Keratinocyte (primary cell): Measurements from ENCODE around the gene CTPS2. TPM values are rescaled to one million over a fixed set of nuclear protein-coding genes. Genes with fewer than 3 reads are reported as not detected.

ENCODE experiments used
- DNase-seq: peaks from one replicate; pipeline ENCODE4 v3.0.0-alpha.2; 2011; ENCODE audit warnings: low read depth, missing footprints, low spot score
- FAIRE-seq: peaks from 2 replicates; lab custom pipeline; 2011; peaks lifted over from hg19 to GRCh38; lab: Jason Lieb, UNC
- H2AFZ ChIP-seq: 2 replicates; pipeline ENCODE4 v1.6.0; 2012; ENCODE audit warnings: low read length, control low read depth, inconsistent platforms; ENCODE audit not compliant: control insufficient read depth
- H3K27ac ChIP-seq: 2 replicates; pipeline ENCODE4 v1.5.1; 2011; ENCODE audit warnings: low read length; ENCODE audit not compliant: control insufficient read depth, insufficient read depth
- H3K27me3 ChIP-seq: 3 replicates; pipeline ENCODE4 v1.6.0; 2011; ENCODE audit warnings: low read length; ENCODE audit not compliant: control insufficient read depth, insufficient read depth; ENCODE audit errors: extremely low read depth
- H3K36me3 ChIP-seq, 2 experiments: 2 replicates in 1 of 2; 3 replicates in 1 of 2; pipeline ENCODE4 v1.5.1; 2011; ENCODE audit warnings: low read length in 2 of 2, mild to moderate bottlenecking in 1 of 2; ENCODE audit not compliant: control insufficient read depth in 2 of 2, insufficient read depth in 2 of 2; ENCODE audit errors: extremely low read depth in 1 of 2
- H3K4me1 ChIP-seq: 3 replicates; pipeline ENCODE4 v1.5.1; 2011; ENCODE audit warnings: low read length; ENCODE audit not compliant: control insufficient read depth, insufficient read depth; ENCODE audit errors: extremely low read depth
- H3K4me2 ChIP-seq: 3 replicates; pipeline ENCODE4 v1.6.0; 2011; ENCODE audit warnings: low read depth, low read length; ENCODE audit not compliant: control insufficient read depth, insufficient read depth; ENCODE audit errors: extremely low read depth
- H3K4me3 ChIP-seq, 3 experiments: fragments of 200-600 bp in 1 of 3; sonication (generic) in 1 of 3; 2 replicates in 2 of 3; 3 replicates in 1 of 3; pipeline ENCODE4 v1.5.1; 2011 to 2016; ENCODE audit warnings: low read length in 3 of 3, mild to moderate bottlenecking in 3 of 3, control low read depth in 2 of 3, inconsistent platforms in 1 of 3, low read depth in 1 of 3, mixed read lengths in 1 of 3, mixed run types in 1 of 3, moderate library complexity in 1 of 3; ENCODE audit not compliant: control insufficient read depth in 2 of 3, insufficient read depth in 2 of 3; ENCODE audit errors: extremely low read depth in 1 of 3
- H3K79me2 ChIP-seq: 2 replicates; pipeline ENCODE4 v1.6.0; 2012; ENCODE audit warnings: low read length; ENCODE audit not compliant: control insufficient read depth, insufficient read depth
- H3K9ac ChIP-seq: 3 replicates; pipeline ENCODE4 v1.6.0; 2011; ENCODE audit warnings: low read length; ENCODE audit not compliant: control insufficient read depth, insufficient read depth; ENCODE audit errors: extremely low read depth
- H3K9me1 ChIP-seq: 3 replicates; pipeline ENCODE4 v1.6.0; 2011; ENCODE audit warnings: low read length; ENCODE audit not compliant: control insufficient read depth, insufficient read depth; ENCODE audit errors: extremely low read depth
- H3K9me3 ChIP-seq: 2 replicates; pipeline ENCODE4 v1.5.1; 2012; ENCODE audit warnings: low read depth, low read length; ENCODE audit not compliant: control insufficient read depth
- H4K20me1 ChIP-seq: 3 replicates; pipeline ENCODE4 v1.6.0; 2011; ENCODE audit warnings: low read length; ENCODE audit not compliant: control insufficient read depth, insufficient read depth; ENCODE audit errors: extremely low read depth
- EZH2 ChIP-seq: IDR thresholded peaks from one replicate; pipeline ENCODE4 v1.6.1; 2012; ENCODE audit warnings: inconsistent platforms, mild to moderate bottlenecking, low read length, moderate library complexity
- dilution Hi-C: fragments of 300-500 bp; cut with MboI; formaldehyde crosslinking; loops from one replicate; pipeline ENCODE4 v1.7.0; 2020; ENCODE audit warnings: low sequenced_read_pairs; ENCODE audit not compliant: extremely low pct_ligation_motif_present
- polyA plus RNA-seq, 5 experiments: library from polyadenylated mRNA; depleted of rRNA in 3 of 5; stranded (reverse) in 3 of 5; stranded (forward) in 1 of 5; unstranded in 1 of 5; fragments of >200 nt; gene quantifications; 1 replicate in 1 of 5; 2 replicates in 3 of 5; 3 replicates in 1 of 5; pipeline versions ENCODE4 v1.2.1 to v1.2.3, GENCODE V29; 2011 to 2012; ENCODE audit warnings: missing spikeins in 2 of 5, low read depth in 1 of 5, low replicate concordance in 1 of 5
- TF ChIP-seq, protein P1 (sequence below), 3 experiments: IDR thresholded peaks in 1 of 3; conservative IDR thresholded peaks in 1 of 3; optimal IDR thresholded peaks in 1 of 3; 2 replicates in 2 of 3; 3 replicates in 1 of 3; pipeline versions ENCODE3 to v1.5.1; 2011; ENCODE audit warnings: low read length in 3 of 3, mild to moderate bottlenecking in 3 of 3, moderate library complexity in 2 of 3, control low read depth in 1 of 3, inconsistent platforms in 1 of 3; ENCODE audit not compliant: insufficient read depth in 2 of 3; ENCODE audit errors: extremely low read depth in 1 of 3

The CTPS2 gene
- polyA plus RNA-seq, 1 donor (not counting 4 experiments of a cell fraction or from before 2014, with no cell fraction given): 12.3 TPM

DNA sequence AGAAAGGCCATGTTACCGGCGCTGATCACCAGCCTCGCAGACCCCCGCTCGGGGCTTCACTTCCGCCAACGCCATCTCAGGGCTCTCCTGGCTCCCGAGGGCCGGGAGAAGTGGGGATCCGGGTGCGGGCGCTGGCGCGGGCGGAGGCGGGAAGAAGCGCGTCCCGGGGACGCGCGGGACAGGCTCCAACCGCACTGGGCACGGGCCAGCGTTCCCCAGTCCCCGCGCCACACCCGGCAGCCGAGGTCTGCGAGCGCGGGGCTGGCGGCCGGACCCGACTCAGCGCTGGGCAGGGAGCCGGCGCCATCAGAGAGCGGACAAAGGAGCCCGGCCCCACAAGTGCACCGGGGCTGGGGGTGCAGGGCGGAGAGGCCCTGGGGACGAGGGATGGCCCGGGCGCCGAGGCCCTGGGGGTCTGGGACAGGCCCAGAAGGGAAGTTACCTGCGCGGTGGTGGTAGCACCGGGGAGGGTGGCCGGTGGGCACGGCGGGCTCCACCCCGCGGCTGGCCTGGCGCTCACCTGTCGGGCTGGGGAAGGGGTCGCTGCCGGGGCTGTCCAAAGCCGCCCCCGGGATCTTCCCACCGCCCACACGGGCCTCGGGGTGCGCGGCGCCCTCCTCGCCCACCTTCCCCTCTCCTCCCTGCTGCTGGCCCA, 449 bp downstream of the CTPS2 start:
- H3K36me3 ChIP-seq: peaks cover 1 to 3% of the 10 kb centered on the region in 2 experiments
- TF ChIP-seq EZH2: peak; percentile 11
- TF ChIP-seq, protein P1, sequence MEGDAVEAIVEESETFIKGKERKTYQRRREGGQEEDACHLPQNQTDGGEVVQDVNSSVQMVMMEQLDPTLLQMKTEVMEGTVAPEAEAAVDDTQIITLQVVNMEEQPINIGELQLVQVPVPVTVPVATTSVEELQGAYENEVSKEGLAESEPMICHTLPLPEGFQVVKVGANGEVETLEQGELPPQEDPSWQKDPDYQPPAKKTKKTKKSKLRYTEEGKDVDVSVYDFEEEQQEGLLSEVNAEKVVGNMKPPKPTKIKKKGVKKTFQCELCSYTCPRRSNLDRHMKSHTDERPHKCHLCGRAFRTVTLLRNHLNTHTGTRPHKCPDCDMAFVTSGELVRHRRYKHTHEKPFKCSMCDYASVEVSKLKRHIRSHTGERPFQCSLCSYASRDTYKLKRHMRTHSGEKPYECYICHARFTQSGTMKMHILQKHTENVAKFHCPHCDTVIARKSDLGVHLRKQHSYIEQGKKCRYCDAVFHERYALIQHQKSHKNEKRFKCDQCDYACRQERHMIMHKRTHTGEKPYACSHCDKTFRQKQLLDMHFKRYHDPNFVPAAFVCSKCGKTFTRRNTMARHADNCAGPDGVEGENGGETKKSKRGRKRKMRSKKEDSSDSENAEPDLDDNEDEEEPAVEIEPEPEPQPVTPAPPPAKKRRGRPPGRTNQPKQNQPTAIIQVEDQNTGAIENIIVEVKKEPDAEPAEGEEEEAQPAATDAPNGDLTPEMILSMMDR (optimal IDR thresholded peaks at IDR 0.05 in 1 of 3, IDR thresholded peaks at IDR 0.05 in 1 of 3, conservative IDR thresholded peaks at IDR 0.05 in 1 of 3; ENCODE audit: extremely low read depth in 1 of 3, insufficient read depth in 2 of 3, low read length in 3 of 3): no peak
- peaks cover 4% of the 10 kb centered on the region for H3K27me3 ChIP-seq
- FAIRE-seq (no peak), DNase-seq (no peak)
- H3K79me2 ChIP-seq: no peaks in the 10 kb centered on the region
- peak overlapping the region; percentile 81 for H3K9ac ChIP-seq
- peak overlapping the region; percentile 87 to 91 (median 89) for H3K4me3 ChIP-seq
- peak overlapping the region; percentile 93 for H3K4me2 ChIP-seq
- H3K9me3 ChIP-seq: no peaks in the 10 kb centered on the region
- H2AFZ ChIP-seq: peak overlapping the region; percentile 96
- H3K9me1 ChIP-seq: no peaks in the 10 kb centered on the region
- peak overlapping the region; percentile 69 for H3K27ac ChIP-seq
- H3K4me1 ChIP-seq: peaks cover 8% of the 10 kb centered on the region
- dilution Hi-C loops: no loop called here
- H4K20me1 ChIP-seq: no peaks in the 10 kb centered on the region

DNA sequence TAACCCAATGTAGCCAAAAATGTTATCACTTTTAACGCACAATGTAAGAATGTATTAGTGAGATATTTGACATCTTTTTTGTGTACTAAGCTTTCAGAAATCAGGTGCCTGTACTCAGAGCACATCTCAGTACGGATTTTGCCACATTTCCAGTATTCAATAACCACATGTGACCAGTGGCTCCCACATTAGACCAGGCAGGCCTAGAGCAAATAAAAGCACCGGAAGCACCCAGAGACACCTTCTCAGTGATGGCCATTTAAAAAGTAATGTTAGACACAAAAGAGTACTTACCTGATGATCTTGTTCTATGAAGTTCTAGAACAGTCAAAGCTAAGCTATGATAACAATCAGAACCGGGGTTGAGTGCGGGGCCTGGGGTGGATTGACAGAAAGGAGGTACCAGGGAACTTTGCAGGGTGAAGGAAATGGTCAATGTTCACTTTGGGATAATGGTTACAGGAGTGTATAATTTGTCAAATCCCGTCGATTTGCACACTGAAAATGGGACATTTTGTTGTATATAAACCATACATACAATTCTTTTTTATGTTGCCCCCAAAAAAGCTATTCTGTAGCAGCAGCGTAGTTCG, 1.2 kb downstream of the CTPS2 start:
- Histone ChIP-seq H3K9me3 (no peaks in the 10 kb centered on the region), H3K27ac (peak overlapping the region; percentile 69), H3K4me3 (peak overlapping the region; percentile 87 to 91 (median 89)), H3K27me3 (peaks cover 4% of the 10 kb centered on the region), H3K36me3 (peaks cover 1 to 3% of the 10 kb centered on the region in 2 experiments), H3K4me1 (peaks cover 8% of the 10 kb centered on the region), H3K79me2 (no peaks in the 10 kb centered on the region), H3K9ac (peak overlapping the region; percentile 81), H3K9me1 (no peaks in the 10 kb centered on the region), H4K20me1 (no peaks in the 10 kb centered on the region), H2AFZ (peak overlapping the region; percentile 96), H3K4me2 (peak overlapping the region; percentile 93)
- no peak for TF ChIP-seq EZH2
- TF ChIP-seq, protein P1 (optimal IDR thresholded peaks at IDR 0.05 in 1 of 3, IDR thresholded peaks at IDR 0.05 in 1 of 3, conservative IDR thresholded peaks at IDR 0.05 in 1 of 3; ENCODE audit: extremely low read depth in 1 of 3, insufficient read depth in 2 of 3, low read length in 3 of 3): no peak
- DNase-seq (no peak), FAIRE-seq (no peak)
- dilution Hi-C loops: no loop called here
